ENCODE measurements around the gene GUCA1A. TPM values are rescaled to one million over a fixed set of nuclear protein-coding genes. Genes with fewer than 3 reads are reported as not detected.
A peak's percentile ranks its signal among the peaks of the same experiment; 100 is the strongest.

The GUCA1A gene
- total RNA-seq, 1 donor from 2014 or later = 0.41 TPM

GRCh38 chr6:42135722-42136121 is 37.4 kb upstream of the GUCA1A start:
- H3K36me3 Mint-ChIP-seq = peaks cover 4% of the 10 kb centered on the region
- no peak overlapping the region for H3K4me3 Mint-ChIP-seq
- no peak overlapping the region for H3K27ac Mint-ChIP-seq
- H3K27me3 Mint-ChIP-seq = peaks cover 1% of the 10 kb centered on the region
- no peak for DNase-seq (ENCODE audit: extremely low spot score, unreplicated experiment)
- H3K4me1 Mint-ChIP-seq (ENCODE audit: unreplicated experiment) = peaks cover 33% of the 10 kb centered on the region
- H3K9me3 Mint-ChIP-seq = no peaks in the 10 kb centered on the region
- TF ChIP-seq CTCF (conservative IDR thresholded peaks at IDR 0.05) = no peak

GRCh38 chr6:42136508-42137193 is 36.5 kb upstream of the GUCA1A start:
- no peak for DNase-seq (ENCODE audit: extremely low spot score, unreplicated experiment)
- H3K4me1 Mint-ChIP-seq (ENCODE audit: unreplicated experiment) = peaks cover 41% of the 10 kb centered on the region
- peak overlapping the region; percentile 83 for H3K4me3 Mint-ChIP-seq
- H3K27ac Mint-ChIP-seq = peak overlapping the region; percentile 98
- H3K9me3 Mint-ChIP-seq = no peaks in the 10 kb centered on the region
- peak; percentile 66 for TF ChIP-seq CTCF (conservative IDR thresholded peaks at IDR 0.05)
- peaks cover 4% of the 10 kb centered on the region for H3K36me3 Mint-ChIP-seq
- H3K27me3 Mint-ChIP-seq = peaks cover 6% of the 10 kb centered on the region

- H3K27ac Mint-ChIP-seq = peak overlapping the region; percentile 98
- peak overlapping the region; percentile 83 for H3K4me3 Mint-ChIP-seq
- no peak for DNase-seq (ENCODE audit: extremely low spot score, unreplicated experiment)
- peaks cover 4% of the 10 kb centered on the region for H3K36me3 Mint-ChIP-seq
- peaks cover 6% of the 10 kb centered on the region for H3K27me3 Mint-ChIP-seq
- H3K4me1 Mint-ChIP-seq (ENCODE audit: unreplicated experiment) = peaks cover 41% of the 10 kb centered on the region
- TF ChIP-seq CTCF (conservative IDR thresholded peaks at IDR 0.05) = no peak
- no peaks in the 10 kb centered on the region for H3K9me3 Mint-ChIP-seq
These were observed 35.9 kb upstream of the GUCA1A start for GRCh38 chr6:42137194-42137753.

GRCh38 chr6:42138190-42138589 is 35.0 kb upstream of the GUCA1A start:
- H3K4me3 Mint-ChIP-seq = peak overlapping the region; percentile 91

More at GRCh38 chr6:42138190-42138589, 35.0 kb upstream of the GUCA1A start:
- peaks cover 10% of the 10 kb centered on the region for H3K27me3 Mint-ChIP-seq
- peaks cover 4% of the 10 kb centered on the region for H3K36me3 Mint-ChIP-seq
- no peak for TF ChIP-seq CTCF (conservative IDR thresholded peaks at IDR 0.05)
- H3K27ac Mint-ChIP-seq = peak overlapping the region; percentile 17
- peaks cover 44% of the 10 kb centered on the region for H3K4me1 Mint-ChIP-seq (ENCODE audit: unreplicated experiment)
- no peak for DNase-seq (ENCODE audit: extremely low spot score, unreplicated experiment)
- H3K9me3 Mint-ChIP-seq = no peaks in the 10 kb centered on the region
